Kidney (tissue), 14 donors: ENCODE results near the gene CSNK1G1. TPM values are rescaled to one million over a fixed set of nuclear protein-coding genes. Genes with fewer than 3 reads are reported as not detected.

Source experiments
- DNase-seq, 5 donors: peaks; one replicate each; pipeline ENCODE4 v3.0.0-alpha.2; 2013 to 2020
- FAIRE-seq: peaks from 2 replicates; lab custom pipeline; 2012; peaks lifted over from hg19 to GRCh38; lab: Jason Lieb, UNC
- H3K27ac ChIP-seq, 2 donors: one replicate each; pipeline ENCODE4 v1.7.0; 2013; ENCODE audit warnings: low read depth in 2 of 2, low read length in 2 of 2, inconsistent platforms in 1 of 2
- H3K27me3 ChIP-seq: one replicate; pipeline ENCODE4 v1.7.1; 2013; ENCODE audit warnings: low read length, inconsistent platforms; ENCODE audit not compliant: control insufficient read depth, insufficient read depth
- H3K36me3 ChIP-seq, 3 donors: one replicate each; pipeline versions ENCODE4 v1.7.0 to v1.7.1; 2013; ENCODE audit warnings: low read length in 3 of 3, control low read depth in 1 of 3, inconsistent platforms in 1 of 3; ENCODE audit not compliant: insufficient read depth in 3 of 3, control insufficient read depth in 2 of 3
- H3K4me1 ChIP-seq, 3 donors: one replicate each; pipeline versions ENCODE4 v1.7.0 to v1.7.1; 2013; ENCODE audit warnings: low read length in 3 of 3, inconsistent platforms in 1 of 3, low read depth in 1 of 3; ENCODE audit not compliant: control insufficient read depth in 2 of 3, insufficient read depth in 2 of 3
- H3K4me3 ChIP-seq, 3 donors: one replicate each; pipeline versions ENCODE4 v1.7.0 to v1.8.1; 2013; ENCODE audit warnings: low read length in 3 of 3, control low read depth in 1 of 3, inconsistent platforms in 1 of 3
- H3K9ac ChIP-seq, 3 donors: one replicate each; pipeline versions ENCODE4 v1.7.0 to v1.7.1; 2013; ENCODE audit warnings: low read length in 3 of 3, control low read depth in 1 of 3, inconsistent platforms in 1 of 3
- H3K9me3 ChIP-seq, 3 donors: one replicate each; pipeline versions ENCODE4 v1.7.0 to v1.7.1; 2013; ENCODE audit warnings: low read length in 3 of 3, control low read depth in 1 of 3, inconsistent platforms in 1 of 3; ENCODE audit not compliant: control insufficient read depth in 2 of 3, insufficient read depth in 1 of 3
- intact Hi-C: fragments of 100-400 bp; cut with DNase I; formaldehyde crosslinking; loops from one replicate; pipeline ENCODE4 v1.11.1; 2022
- polyA plus RNA-seq: library from polyadenylated mRNA; stranded (reverse); fragments of 350-450 nt; fragmentation: Illumina TruSeq; extraction: RNeasy Lipid Tissue Mini Kit (QIAGEN cat#74804); gene quantifications from one replicate; pipeline ENCODE4 v1.2.3, GENCODE V29; 2014; ENCODE audit warnings: low read depth, low replicate concordance; ENCODE audit not compliant: insufficient read depth
- total RNA-seq: library from RNA; stranded (reverse); fragmentation: NEBNext Ultra II Directional; extraction: Animal tissue kit (Norgen Biotek cat#: 25700); gene quantifications from one replicate; pipeline ENCODE4 v1.2.1, GENCODE V29; 2021
- TF ChIP-seq, protein P1 (sequence below): IDR thresholded peaks from 3 replicates; pipeline ENCODE4 v1.5.1; 2012; ENCODE audit warnings: mild to moderate bottlenecking, moderate library complexity, borderline replicate concordance; ENCODE audit not compliant: insufficient read depth; ENCODE audit errors: extremely low read depth
- donor health status: control.
- donor health status: control.
- donor health status: control.
- donor health status: control.
- donor health status: control.
- donor health status: DM: yes; HTN: yes; CAD: no.
- donor health status: Normal renal cell carcinoma (clear cell type).

The CSNK1G1 gene
- total and polyA plus RNA-seq, 2 donors from 2014 or later: 5.0 to 25.8 TPM

DNA sequence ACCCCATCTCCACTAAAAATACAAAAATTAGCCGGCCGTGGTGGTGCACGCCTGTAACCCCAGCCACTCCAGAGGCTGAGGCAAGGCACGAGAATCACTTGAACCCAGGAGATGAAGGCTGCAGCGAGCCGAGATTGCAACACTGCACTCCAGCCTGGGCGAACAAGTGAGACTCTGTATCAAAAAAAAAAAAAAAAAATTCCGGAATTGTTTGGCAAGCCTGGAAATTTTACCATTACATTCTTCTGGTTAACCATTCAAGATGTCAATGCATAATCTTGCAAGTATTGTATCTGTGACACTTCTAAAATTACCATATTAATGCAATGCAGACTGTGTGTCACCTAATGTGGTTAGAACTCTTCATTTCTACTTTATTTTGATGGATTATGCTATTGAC lies 67.0 kb downstream of the CSNK1G1 start:
- TF ChIP-seq, protein P1, sequence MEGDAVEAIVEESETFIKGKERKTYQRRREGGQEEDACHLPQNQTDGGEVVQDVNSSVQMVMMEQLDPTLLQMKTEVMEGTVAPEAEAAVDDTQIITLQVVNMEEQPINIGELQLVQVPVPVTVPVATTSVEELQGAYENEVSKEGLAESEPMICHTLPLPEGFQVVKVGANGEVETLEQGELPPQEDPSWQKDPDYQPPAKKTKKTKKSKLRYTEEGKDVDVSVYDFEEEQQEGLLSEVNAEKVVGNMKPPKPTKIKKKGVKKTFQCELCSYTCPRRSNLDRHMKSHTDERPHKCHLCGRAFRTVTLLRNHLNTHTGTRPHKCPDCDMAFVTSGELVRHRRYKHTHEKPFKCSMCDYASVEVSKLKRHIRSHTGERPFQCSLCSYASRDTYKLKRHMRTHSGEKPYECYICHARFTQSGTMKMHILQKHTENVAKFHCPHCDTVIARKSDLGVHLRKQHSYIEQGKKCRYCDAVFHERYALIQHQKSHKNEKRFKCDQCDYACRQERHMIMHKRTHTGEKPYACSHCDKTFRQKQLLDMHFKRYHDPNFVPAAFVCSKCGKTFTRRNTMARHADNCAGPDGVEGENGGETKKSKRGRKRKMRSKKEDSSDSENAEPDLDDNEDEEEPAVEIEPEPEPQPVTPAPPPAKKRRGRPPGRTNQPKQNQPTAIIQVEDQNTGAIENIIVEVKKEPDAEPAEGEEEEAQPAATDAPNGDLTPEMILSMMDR: no peak
- no peaks in the 10 kb centered on the region for H3K36me3 ChIP-seq

DNA sequence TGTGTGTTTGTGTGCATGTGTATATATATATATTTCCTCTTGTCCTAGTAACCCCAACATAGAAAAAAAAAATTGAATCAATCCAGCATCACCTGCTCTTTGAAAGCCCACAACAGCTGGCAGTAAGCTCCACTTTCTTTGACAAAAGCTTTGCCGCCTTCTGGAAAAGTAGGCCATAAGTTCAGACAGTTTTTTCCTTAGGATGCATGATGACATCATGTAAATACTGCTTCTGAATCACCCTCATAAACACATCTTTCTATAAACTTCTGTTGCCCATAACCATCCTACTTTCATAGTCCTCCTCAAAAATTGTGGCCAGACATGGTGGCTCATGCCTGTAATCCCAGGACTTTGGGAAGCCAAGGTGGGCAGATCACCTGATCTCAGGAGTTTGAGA lies 67.4 kb downstream of the CSNK1G1 start:
- Histone ChIP-seq H3K27me3 (no peaks in the 10 kb centered on the region), H3K9ac (no peak overlapping the region), H3K27ac (no peak overlapping the region), H3K9me3 (no peaks in the 10 kb centered on the region), H3K4me1 (peaks cover 0 to 5% (median 0%) of the 10 kb centered on the region in 3 donors), H3K36me3 (no peaks in the 10 kb centered on the region), H3K4me3 (no peak overlapping the region)
- TF ChIP-seq, protein P1: no peak
- FAIRE-seq (no peak), DNase-seq (no peak)
- intact Hi-C loops: no loop called here

More for the DNA sequence above, 67.0 kb downstream of the CSNK1G1 start:
- no peaks in the 10 kb centered on the region for H3K27me3 ChIP-seq
- intact Hi-C loops: no loop called here
- no peak overlapping the region for H3K9ac ChIP-seq
- H3K9me3 ChIP-seq: no peaks in the 10 kb centered on the region
- no peak overlapping the region for H3K4me3 ChIP-seq
- FAIRE-seq (no peak), DNase-seq (no peak)
- peaks cover 0 to 2% (median 0%) of the 10 kb centered on the region in 3 donors for H3K4me1 ChIP-seq
- H3K27ac ChIP-seq: no peak overlapping the region

DNA sequence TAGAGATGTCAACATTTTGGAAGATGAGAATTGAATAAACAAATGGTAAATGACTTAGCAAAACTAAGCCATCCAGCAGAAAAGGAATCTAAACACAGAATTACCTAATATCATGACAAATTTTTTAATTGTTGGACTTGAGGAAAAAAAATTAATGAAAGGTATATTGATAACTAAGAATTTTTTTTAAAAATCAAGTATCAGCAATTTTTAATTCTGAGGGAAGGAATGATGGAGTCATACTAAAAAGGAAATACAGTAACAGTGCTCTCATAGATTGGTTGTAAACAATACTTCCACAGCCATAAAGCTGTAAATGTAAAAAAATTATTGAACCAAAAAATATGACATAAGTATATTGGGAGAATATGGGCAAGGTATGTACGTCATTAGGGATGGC lies 68.0 kb downstream of the CSNK1G1 start:
- H3K27me3 ChIP-seq: no peaks in the 10 kb centered on the region
- no peak overlapping the region for H3K27ac ChIP-seq
- H3K9ac ChIP-seq: no peak overlapping the region
- intact Hi-C loops: no loop called here
- no peaks in the 10 kb centered on the region for H3K9me3 ChIP-seq
- DNase-seq (no peak), FAIRE-seq (no peak)
- H3K36me3 ChIP-seq: no peaks in the 10 kb centered on the region
- H3K4me3 ChIP-seq: no peak overlapping the region
- H3K4me1 ChIP-seq: peaks cover 0 to 5% (median 0%) of the 10 kb centered on the region in 3 donors
- TF ChIP-seq, protein P1: no peak

DNA sequence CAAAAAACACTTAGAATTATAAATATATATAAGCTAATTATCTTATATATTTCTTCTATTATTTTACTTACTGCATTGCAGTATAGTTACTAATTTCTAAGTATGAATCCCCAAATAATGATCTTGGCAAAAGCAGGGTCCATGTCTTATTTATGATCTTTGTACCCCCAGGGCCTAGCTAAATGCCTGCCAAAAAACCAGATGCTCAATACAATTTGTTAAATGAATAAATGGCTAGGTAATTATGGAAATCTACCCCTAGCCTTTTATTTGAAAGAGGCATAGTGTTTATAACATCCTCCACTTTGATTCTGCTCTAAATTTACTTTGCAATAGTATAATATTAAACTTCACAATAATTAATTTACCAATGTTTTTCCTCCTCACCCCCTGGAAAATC lies 69.5 kb downstream of the CSNK1G1 start:
- TF ChIP-seq, protein P1: no peak
- no peak for DNase-seq

More for the DNA sequence above, 69.5 kb downstream of the CSNK1G1 start:
- Histone ChIP-seq H3K27ac (no peak overlapping the region), H3K27me3 (no peaks in the 10 kb centered on the region), H3K9me3 (no peaks in the 10 kb centered on the region), H3K4me1 (peaks cover 0 to 5% (median 0%) of the 10 kb centered on the region in 3 donors), H3K4me3 (no peak overlapping the region), H3K9ac (no peak overlapping the region), H3K36me3 (no peaks in the 10 kb centered on the region)
- intact Hi-C loops: no loop called here
- no peak for FAIRE-seq
